Ammon's horn (tissue), 1 donor: ENCODE measurements around the gene GRIN2B.
A peak's percentile ranks its signal among the peaks of the same experiment; 100 is the strongest.

Experiments used
- DNase-seq: peaks from one replicate; pipeline ENCODE4 v3.0.0-alpha.2; 2016; ENCODE audit warnings: low spot score

Gene GRIN2B

GRCh38 chr12:13957576-13957975 is 23.8 kb downstream of the GRIN2B start:
- peak; percentile 43 for DNase-seq

GRCh38 chr12:13956060-13956590 is 25.3 kb downstream of the GRIN2B start:
- peak; percentile 46 for DNase-seq

- no peak for DNase-seq
Observed at GRCh38 chr12:13952096-13952495, 29.3 kb downstream of the GRIN2B start.

GRCh38 chr12:13950502-13950901 is 30.9 kb downstream of the GRIN2B start:
- DNase-seq: no peak

- no peak for DNase-seq
Observed at GRCh38 chr12:13948621-13949020, 32.8 kb downstream of the GRIN2B start.

GRCh38 chr12:13947276-13947946 is 34.0 kb downstream of the GRIN2B start:
- DNase-seq: no peak

- DNase-seq: no peak
Observed at GRCh38 chr12:13945641-13946040, 35.8 kb downstream of the GRIN2B start.

GRCh38 chr12:13945236-13945635 is 36.2 kb downstream of the GRIN2B start:
- no peak for DNase-seq

GRCh38 chr12:13942826-13943225 is 38.6 kb downstream of the GRIN2B start:
- no peak for DNase-seq

GRCh38 chr12:13941258-13942249 is 39.8 kb downstream of the GRIN2B start:
- DNase-seq: peak; percentile 63

- no peak for DNase-seq
Observed at GRCh38 chr12:13940335-13940865, 41.0 kb downstream of the GRIN2B start.

- no peak for DNase-seq
Observed at GRCh38 chr12:13937735-13938134, 43.7 kb downstream of the GRIN2B start.

GRCh38 chr12:13935169-13935568 is 46.2 kb downstream of the GRIN2B start:
- no peak for DNase-seq
